Hypothalamus (tissue), 51 donors: Measurements from ENCODE around the gene UBR3.
A peak's percentile ranks its signal among the peaks of the same experiment; 100 is the strongest.

Experiments used
- DNase-seq, 51 donors: peaks; one replicate each; lab custom pipeline; 2025; lab: John Stamatoyannopoulos, UW

Gene UBR3

GRCh38 chr2:170034596-170034995, 207.3 kb downstream of the UBR3 start:
- no peak for DNase-seq

- no peak for DNase-seq
These were observed 211.5 kb downstream of the UBR3 start for GRCh38 chr2:170038734-170039133.

DNA sequence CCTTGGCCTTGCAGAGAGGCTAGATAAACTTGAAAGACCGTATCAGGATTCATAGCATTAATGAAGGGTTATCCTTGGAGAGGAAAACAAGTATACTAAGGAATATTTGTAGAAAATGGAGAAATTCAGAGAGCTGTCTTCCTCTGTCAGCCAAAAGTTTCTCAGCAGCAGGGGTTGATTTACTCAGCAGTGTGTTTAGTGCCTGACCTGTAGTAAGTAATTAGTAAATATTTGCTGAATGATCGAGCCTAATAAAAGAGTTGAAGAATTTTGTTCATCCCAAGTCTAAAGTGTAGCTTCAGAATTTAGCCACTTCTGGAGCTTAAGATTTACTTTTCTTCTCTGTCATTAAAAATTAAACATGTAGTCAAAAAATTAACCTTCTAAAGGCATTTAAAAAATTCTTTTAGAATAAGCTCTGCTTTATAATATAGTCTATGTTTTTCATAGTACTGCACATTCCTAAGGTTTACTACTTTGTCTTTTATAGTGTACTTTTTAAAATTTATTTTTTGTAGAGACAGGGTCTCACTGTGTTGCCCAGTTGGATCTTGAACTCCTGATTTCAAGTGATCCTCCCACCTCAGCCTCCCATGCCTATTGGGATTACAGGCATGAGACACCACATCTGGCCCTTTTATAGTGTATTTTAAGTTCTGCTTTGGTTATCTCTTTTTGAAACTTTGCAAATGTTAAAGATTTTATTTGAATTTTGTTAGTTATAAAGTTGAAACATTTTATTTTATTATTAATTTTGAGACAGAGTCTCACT, 212.3 kb downstream of the UBR3 start:
- DNase-seq, result no peak

DNA sequence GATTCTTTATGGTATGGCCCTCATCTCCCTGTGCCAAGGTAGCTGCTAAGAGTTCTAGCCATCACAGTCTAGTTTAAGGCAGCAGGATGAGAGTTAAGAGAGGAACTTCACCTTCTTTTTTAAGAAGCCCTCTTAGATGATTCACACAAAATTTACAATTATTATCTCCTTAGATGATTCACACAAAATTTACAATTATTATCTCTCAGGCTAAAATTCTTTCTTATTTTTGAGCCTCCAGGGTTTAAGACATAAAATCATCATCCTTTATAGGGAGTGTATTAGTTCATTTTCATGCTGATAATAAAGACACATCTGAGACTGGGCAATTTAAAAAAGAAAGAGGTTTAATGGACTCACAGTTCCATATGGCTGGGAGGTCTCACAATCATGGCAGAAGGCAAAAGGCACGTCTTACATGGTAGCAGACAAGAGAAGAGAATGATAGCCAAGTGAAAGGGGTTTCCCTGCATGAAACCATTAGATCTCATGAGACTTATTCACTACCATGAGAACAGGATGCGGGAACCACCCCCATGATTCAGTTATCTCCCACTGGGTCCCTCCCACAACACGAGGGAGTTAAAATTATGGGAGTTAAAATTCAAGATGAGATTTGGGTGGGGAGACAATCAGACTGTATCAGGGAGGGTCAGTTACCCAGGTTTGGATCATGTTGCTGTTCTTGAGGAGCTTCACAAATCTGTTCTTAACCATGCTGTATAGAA, 217.7 kb downstream of the UBR3 start:
- no peak for DNase-seq

DNA sequence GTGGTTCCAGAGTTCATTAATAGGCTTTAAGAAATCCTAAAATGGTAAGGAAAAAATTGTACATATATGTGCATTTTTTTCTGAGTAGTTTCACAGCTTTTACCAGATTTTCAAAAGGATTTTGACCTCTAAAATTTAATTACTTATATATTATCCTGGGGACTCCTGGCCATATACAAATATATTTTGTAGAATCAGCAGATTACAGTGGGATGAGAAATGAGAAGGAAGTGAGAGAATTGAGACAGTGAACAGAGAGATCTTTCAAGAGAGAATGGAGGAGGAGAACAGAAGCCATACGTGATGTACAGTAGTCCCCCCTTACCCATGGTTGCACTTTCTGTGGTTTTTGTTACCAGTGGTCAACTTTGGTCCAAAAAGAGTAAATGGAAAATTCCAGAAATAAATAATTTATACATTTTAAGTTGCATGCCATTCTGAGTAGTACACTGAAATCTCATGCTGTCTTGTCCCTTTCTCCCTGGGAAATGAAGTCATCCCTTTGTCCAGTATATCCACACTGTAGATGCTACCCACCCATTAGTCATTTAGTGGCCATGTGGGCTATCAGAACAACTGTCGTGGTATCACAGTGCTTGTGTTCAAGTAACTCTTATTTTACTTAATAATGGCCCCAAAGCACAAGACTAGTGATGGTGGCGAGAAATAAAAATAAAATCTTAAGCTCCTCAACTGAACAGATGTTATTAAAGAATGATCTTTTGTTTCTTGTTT, 220.2 kb downstream of the UBR3 start:
- DNase-seq, result no peak

DNA sequence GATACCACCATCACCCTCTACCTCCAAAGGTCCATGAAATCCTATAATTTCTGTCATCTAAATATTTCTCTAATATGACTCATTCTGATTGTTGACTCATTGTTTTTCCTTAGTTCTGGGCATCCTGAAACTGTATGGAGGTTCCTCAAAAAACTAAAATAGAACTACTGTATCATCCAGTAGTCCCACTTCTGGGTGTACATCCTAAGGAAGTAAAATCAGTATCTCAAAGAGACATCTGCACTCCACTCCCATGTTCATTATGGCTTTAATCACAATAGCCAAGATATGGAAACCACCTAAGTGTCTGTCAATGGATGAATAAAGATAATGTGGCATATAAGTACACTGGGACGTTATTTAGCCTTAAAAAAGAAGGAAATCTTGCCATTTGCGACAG, 224.9 kb downstream of the UBR3 start:
- DNase-seq, result no peak

DNA sequence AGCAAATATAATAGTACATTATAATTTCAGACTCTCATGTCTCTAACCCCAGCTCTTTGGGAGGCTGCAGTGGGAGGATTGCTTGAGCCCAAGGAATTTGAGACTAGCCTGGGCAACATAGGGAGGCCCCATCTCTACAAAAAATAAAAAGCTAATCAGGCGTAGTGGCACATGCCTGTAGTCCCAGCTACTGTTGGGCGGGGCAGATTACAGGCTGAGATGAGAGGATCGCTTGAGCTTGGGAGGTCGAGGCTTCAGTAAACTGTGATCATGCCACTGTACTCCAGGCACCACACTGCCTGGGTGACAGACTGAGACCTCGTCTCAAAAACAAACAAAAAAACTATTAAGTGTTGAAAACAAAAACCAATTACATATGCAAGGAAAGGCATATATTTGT, 227.7 kb downstream of the UBR3 start:
- no peak for DNase-seq

GRCh38 chr2:170056900-170057299, 229.6 kb downstream of the UBR3 start:
- DNase-seq, result no peak

DNA sequence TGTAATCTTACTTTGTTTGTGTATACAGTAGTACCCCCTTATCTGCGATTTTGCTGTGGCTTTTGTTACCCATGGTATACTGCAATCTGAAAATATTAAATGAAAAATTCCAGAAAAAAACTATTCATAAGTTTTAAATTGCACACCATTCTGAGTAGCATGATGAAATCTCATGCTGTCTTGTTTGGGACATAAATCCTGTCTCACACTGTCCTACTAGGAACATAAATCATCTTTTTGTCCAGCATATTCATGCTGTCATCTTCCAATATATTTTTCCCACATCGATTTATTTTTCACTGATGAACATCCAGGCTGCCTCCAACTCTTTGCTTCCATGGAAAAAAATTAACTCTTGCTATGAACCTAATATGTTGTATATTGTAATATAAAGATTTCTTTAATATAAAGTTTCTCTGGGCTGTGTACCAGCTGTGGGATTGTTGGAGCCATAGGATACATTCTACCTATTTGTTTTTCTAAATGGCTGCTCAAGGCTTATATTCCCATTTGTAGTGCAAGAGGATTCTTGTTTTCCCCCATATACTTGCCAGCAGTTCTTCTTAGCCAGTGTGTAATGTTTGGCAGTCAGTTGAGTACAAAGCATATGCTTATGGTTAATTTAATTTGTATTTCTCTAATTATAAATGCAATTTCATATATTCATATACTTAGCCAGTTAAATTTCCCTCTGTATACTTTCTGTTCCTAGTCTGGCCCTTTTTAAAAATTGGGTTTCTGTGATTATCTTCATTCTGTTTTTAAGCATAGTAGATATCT, 236.4 kb downstream of the UBR3 start:
- DNase-seq, result no peak

- DNase-seq, result no peak
These were observed 243.5 kb downstream of the UBR3 start for GRCh38 chr2:170070778-170071177.

DNA sequence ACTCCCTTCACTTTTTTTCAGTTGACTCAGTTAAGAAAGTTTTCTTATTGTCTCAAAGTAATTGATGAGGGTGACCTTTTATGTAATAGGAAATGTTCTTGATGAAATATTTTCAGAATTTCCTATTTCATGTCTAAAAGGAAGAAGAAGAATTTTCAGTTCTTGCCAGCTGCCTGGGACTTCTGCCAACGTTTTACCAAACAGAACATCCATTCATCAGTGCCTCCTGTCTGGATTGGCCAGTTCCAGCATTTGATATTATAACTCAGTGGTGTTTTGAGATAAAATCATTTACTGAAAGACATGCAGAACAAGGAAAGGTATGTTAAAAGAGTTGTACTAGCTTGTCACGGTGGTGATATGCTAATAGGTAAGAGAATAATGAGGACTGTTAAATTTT, 246.0 kb downstream of the UBR3 start:
- DNase-seq, result peak in 37 of 51 donors; percentile 0 to 74 (median 29)

DNA sequence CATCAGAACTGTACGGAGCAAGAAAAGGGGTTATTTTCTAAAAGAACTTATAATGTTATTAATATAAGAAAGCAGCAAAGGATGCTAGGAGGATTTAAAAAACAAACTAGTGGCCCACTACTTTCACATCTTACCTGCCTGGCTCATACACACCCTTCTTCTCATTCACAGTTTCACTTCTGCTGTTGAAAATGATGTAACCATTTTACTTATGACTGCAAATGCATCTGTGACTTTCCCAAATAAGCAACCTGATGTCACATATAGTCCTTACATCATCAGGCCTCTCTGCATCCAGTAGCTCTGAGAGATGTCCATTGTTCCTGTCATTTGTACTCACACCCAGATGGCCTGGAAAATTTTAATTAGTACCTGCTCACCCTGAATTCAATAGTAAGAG, 248.9 kb downstream of the UBR3 start:
- DNase-seq, result no peak

- DNase-seq, result no peak
These were observed 250.7 kb downstream of the UBR3 start for GRCh38 chr2:170077830-170078569.

DNA sequence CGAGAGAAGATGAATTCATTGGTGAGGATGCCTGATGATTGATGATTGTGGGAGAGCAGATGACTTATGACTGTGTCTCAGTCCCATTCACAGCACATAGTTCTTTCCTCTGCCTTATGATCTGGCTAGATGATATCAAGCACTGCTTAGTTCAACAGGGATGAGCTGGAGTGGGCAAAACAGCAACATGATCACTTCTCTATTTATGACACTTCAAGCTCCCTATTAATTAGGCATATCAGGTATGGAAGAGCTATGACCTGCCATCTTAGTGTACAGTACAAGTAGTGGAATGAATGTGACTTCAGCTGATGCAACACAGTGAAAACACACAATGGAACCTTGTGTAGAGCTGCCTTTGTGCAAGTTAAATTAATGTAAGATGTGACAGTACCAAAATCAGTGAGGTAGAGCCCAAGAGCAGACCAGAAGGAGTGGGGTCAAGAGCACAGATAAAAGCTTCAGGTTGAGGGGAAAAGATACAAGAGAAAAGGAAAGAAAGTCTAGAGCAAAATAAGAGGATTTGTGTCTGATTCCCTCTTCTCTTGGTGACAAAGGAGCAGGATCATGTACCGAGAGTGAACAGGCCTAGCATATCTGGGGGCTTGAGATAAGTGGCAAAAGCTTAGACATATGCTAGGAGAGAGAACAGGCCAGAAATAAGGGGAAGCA, 257.7 kb downstream of the UBR3 start:
- no peak for DNase-seq

DNA sequence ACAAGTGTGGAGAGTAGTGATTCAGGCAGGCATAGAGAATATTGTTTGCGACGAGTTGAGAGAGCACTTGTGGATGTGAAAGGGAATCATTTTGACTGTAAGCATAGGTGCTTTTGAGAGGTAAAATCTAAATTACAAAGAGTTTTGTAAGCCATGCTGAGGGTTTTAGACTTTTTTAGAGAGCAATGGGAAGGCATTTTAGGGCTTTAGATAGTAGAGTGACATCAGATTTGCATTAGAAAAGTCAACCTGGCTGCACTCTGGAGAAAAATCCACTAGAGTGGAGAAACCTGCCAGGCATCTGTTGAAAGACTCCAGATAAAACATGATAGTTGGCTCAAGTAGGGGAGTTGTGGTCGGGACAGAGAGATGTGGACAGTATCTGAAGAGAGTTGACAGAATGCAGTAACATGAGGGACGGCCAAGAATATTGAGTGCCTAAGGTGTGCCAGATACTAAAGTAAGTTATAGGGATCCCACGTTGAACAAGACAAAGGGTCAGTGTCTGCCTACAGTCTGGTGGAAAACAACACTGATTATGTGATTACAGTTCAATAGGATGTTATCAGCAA, 258.9 kb downstream of the UBR3 start:
- DNase-seq, result no peak

DNA sequence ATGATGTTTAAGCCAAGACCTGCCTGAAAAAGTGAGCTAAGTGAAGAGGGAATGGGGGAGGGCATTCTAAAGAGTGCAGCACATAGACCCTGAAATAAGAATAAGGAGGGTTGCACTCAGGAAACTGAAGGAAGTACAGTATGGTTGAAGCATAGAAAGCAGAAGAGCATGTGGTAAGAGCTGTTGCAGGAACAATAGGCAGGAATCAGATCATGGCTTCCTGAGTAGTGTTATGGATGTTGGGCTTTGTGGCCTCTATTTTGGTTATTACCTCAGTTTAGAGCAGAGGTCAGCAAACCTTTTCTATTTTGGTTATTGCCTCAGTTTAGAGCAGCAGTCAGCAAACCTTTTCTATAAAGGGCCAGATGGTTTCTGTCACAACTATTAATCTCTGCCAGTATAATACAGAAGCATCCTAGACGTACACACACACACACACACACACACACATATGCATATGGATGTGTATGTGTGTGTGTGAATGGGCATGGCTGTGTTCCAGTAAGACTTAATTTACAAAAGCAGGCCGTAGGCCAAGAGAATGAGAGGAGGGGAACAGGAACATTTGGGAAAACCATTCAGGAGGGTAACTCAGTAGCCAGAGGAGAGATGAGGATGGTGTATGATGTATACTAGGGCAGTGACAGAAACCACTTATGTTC, 259.6 kb downstream of the UBR3 start:
- DNase-seq, result no peak

DNA sequence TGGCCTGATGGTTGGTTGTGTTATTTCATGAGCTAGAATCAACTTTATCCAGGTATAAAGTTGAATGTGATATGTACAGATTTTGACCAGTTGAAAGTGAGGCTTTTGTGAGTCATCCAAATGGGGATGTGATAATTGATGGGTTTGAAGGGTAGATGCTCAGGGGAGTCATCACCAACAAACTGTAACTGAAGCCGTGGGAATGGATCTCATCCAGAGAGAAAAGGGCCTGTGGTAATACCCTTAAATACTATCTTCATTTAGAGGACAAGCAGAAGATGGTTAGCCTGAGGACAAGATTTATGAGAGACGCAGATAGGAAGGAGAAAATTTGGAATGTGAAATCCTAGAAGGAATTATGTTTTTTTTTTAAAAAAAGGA, 260.1 kb downstream of the UBR3 start:
- no peak for DNase-seq

- DNase-seq, result peak in 1 of 51 donors; percentile 10
These were observed 261.5 kb downstream of the UBR3 start for GRCh38 chr2:170088776-170089175.

- DNase-seq, result no peak
These were observed 263.0 kb downstream of the UBR3 start for GRCh38 chr2:170090229-170090628.
